Pancreas (tissue), 10 donors: Measurements from ENCODE around the gene PALLD. TPM values are rescaled to one million over a fixed set of nuclear protein-coding genes. Genes with fewer than 3 reads are reported as not detected.

Experiments used
- ATAC-seq, 4 donors: fragments of 200-7000 bp; cut with Tn5 transposase; one replicate each; pipeline versions ENCODE4 v1.8.0 to v1.9.1; 2020; ENCODE audit warnings: mild to moderate bottlenecking in 4 of 4, moderate library complexity in 4 of 4
- DNase-seq, 6 donors: peaks; one replicate each; pipeline ENCODE4 v3.0.0-alpha.2; 2020
- FAIRE-seq: peaks from 2 replicates; lab custom pipeline; 2012; peaks lifted over from hg19 to GRCh38; lab: Jason Lieb, UNC
- H3K27ac ChIP-seq, 4 donors: fragments of 200-600 bp; sonication (generic); 1 replicate in 3 of 4; 2 replicates in 1 of 4; pipeline versions ENCODE4 v1.5.0 to v1.8.0; 2020
- H3K27me3 ChIP-seq, 4 donors: fragments of 200-600 bp; one replicate each; pipeline ENCODE4 v1.8.0; 2021
- H3K36me3 ChIP-seq, 3 donors: fragments of 200-600 bp; sonication (generic) in 1 of 3; one replicate each; pipeline versions ENCODE4 v1.5.0 to v1.8.0; 2020 to 2021
- H3K4me1 ChIP-seq, 3 donors: fragments of 200-600 bp; one replicate each; pipeline ENCODE4 v1.8.0; 2021
- H3K4me3 ChIP-seq, 4 donors: fragments of 200-600 bp; sonication (generic) in 2 of 4; one replicate each; pipeline versions ENCODE4 v1.5.0 to v1.8.0; 2020 to 2021
- H3K9me3 ChIP-seq, 4 donors: fragments of 200-600 bp; one replicate each; pipeline ENCODE4 v1.8.0; 2021
- WGBS, 2 donors: extraction: QIAGEN DNeasy Blood & Tissue Kit; methylation state at CpG; one replicate each; pipeline ENCODE4 v1.1.7; 2013; 5-methylcytosine and 5-hydroxymethylcytosine counted together
- intact Hi-C, 3 donors: fragments of 100-400 bp; cut with DNase I; formaldehyde crosslinking; loops; one replicate each; pipeline versions ENCODE4 v1.11.1 to v1.14.2; 2022
- polyA plus RNA-seq, 2 donors: library from polyadenylated mRNA; stranded (reverse); fragments of 200-250 nt; gene quantifications; one replicate each; pipeline ENCODE4 v1.2.3, GENCODE V29; 2013
- total RNA-seq, 6 donors: library from RNA; stranded (reverse); fragmentation: NEBNext Ultra II Directional in 4 of 6; extraction: Animal tissue kit (Norgen Biotek cat#: 25700) in 4 of 6; gene quantifications; one replicate each; pipeline versions ENCODE4 v1.2.1 to v1.2.4, GENCODE V29; 2021 to 2023
- TF ChIP-seq, protein P1 (sequence below), 4 donors: fragments of 200-600 bp; sonication (generic) in 3 of 4; IDR thresholded peaks; one replicate each; pipeline versions ENCODE4 v1.5.0 to v1.8.0; 2021; ENCODE audit warnings: antibody characterized with exemption in 4 of 4
- donor health status: healthy with polysubstance abuse.
- donor health status: DM: no; HTN: no; CAD: no; lungs with moderate emphysema.
- donor health status: DM: no; HTN: no; CAD: no.
- donor health status: control.
- donor health status: control.
- donor health status: Bipolar disorder and iron deficiency.
- donor health status: DM: yes; HTN: yes; CAD: no.
- donor health status: DM: no; HTN: no; CAD: no.
- donor health status: DM: no; HTN: no; CAD: no.
- donor health status: DM: yes; HTN: yes; CAD: no.

Gene PALLD
- total and polyA plus RNA-seq, 8 donors: 4.4 to 44.2 (median 14.1) TPM

GRCh38 chr4:168715896-168716295, 219.0 kb downstream of the PALLD start:
- Histone ChIP-seq H3K9me3 (no peaks in the 10 kb centered on the region), H3K27ac (no peak overlapping the region), H3K36me3 (no peaks in the 10 kb centered on the region), H3K4me1 (no peaks in the 10 kb centered on the region), H3K27me3 (no peaks in the 10 kb centered on the region), H3K4me3 (no peak overlapping the region)
- FAIRE-seq (no peak), DNase-seq (no peak), ATAC-seq (no peak)
- 83 to 86% methylated on average over 7 of the region's 7 CpGs for WGBS, 2 donors
- intact Hi-C loops: loop anchor here in 1 of 3 donors (10.0 kb wide), 1 partner anchor 199 kb away; no protein-coding TSS in a partner anchor
- TF ChIP-seq, protein P1, sequence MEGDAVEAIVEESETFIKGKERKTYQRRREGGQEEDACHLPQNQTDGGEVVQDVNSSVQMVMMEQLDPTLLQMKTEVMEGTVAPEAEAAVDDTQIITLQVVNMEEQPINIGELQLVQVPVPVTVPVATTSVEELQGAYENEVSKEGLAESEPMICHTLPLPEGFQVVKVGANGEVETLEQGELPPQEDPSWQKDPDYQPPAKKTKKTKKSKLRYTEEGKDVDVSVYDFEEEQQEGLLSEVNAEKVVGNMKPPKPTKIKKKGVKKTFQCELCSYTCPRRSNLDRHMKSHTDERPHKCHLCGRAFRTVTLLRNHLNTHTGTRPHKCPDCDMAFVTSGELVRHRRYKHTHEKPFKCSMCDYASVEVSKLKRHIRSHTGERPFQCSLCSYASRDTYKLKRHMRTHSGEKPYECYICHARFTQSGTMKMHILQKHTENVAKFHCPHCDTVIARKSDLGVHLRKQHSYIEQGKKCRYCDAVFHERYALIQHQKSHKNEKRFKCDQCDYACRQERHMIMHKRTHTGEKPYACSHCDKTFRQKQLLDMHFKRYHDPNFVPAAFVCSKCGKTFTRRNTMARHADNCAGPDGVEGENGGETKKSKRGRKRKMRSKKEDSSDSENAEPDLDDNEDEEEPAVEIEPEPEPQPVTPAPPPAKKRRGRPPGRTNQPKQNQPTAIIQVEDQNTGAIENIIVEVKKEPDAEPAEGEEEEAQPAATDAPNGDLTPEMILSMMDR (IDR thresholded peaks at IDR 0.05): no peak

DNA sequence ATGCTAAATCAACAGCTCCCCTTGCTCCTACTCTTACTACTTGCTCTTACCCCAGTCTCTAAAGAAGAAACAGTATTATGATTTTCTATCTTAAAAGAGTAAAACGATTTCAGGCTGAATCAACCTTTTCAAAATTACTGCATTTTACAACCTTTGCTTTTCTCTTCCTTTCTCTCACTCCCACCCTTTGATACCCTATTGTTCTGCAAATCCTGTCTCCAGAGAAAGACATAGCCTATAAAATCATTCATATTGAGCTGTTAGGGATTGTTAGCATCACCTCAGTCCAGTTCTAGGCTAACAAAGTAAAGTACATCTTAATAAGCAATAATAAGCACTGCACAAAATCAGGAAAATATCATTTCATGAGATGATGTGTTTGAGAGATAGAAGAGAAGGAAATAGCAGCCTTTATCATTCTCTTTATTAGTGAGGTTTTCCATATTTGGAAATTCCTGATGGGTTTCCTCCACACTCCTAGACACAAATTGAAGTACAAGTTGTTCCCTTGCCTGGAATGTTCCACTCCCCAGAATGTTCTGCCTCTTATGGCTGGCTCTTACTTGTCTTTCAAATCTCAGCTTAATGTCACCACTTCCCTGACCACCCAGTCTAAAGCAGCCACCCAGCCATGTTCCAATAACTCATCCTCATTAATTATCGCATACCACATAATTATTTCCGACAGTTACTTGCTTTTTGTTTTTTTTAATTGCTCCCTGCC, 219.7 kb downstream of the PALLD start:
- intact Hi-C loops: loop anchor here in 1 of 3 donors (10.0 kb wide), 1 partner anchor 198 kb away; no protein-coding TSS in a partner anchor
- no peak for FAIRE-seq
- no peaks in the 10 kb centered on the region for H3K4me1 ChIP-seq
- ATAC-seq: no peak
- TF ChIP-seq, protein P1 (IDR thresholded peaks at IDR 0.05): no peak
- no peak for DNase-seq
- no peaks in the 10 kb centered on the region for H3K36me3 ChIP-seq
- WGBS, 2 donors: 62 to 76% methylated on average over 3 of the region's 3 CpGs
- H3K4me3 ChIP-seq: no peak overlapping the region
- H3K27me3 ChIP-seq: no peaks in the 10 kb centered on the region
- H3K27ac ChIP-seq: no peak overlapping the region
- no peaks in the 10 kb centered on the region for H3K9me3 ChIP-seq

GRCh38 chr4:168717847-168718246, 221.0 kb downstream of the PALLD start:
- no peak for DNase-seq
- intact Hi-C loops: loop anchor here in 1 of 3 donors (10.0 kb wide), 1 partner anchor 197 kb away; no protein-coding TSS in a partner anchor
- H3K27me3 ChIP-seq: no peaks in the 10 kb centered on the region
- no peaks in the 10 kb centered on the region for H3K36me3 ChIP-seq
- H3K4me3 ChIP-seq: no peak overlapping the region
- H3K27ac ChIP-seq: no peak overlapping the region
- H3K4me1 ChIP-seq: no peaks in the 10 kb centered on the region
- TF ChIP-seq, protein P1 (IDR thresholded peaks at IDR 0.05): no peak
- FAIRE-seq: no peak
- WGBS, 2 donors: 35 to 46% methylated on average over 3 of the region's 3 CpGs
- no peaks in the 10 kb centered on the region for H3K9me3 ChIP-seq
- no peak for ATAC-seq

GRCh38 chr4:168719725-168720124, 222.9 kb downstream of the PALLD start:
- H3K27me3 ChIP-seq: no peaks in the 10 kb centered on the region
- intact Hi-C loops: loop anchor here in 1 of 3 donors (10.0 kb wide), 1 partner anchor 195 kb away; no protein-coding TSS in a partner anchor
- no peak overlapping the region for H3K27ac ChIP-seq
- ATAC-seq: no peak
- FAIRE-seq: no peak
- no peak for DNase-seq
- 87 to 100% methylated on average over 1 of the region's 1 CpG for WGBS, 2 donors
- no peak overlapping the region for H3K4me3 ChIP-seq
- no peaks in the 10 kb centered on the region for H3K4me1 ChIP-seq
- TF ChIP-seq, protein P1 (IDR thresholded peaks at IDR 0.05): no peak
- H3K36me3 ChIP-seq: no peaks in the 10 kb centered on the region
- H3K9me3 ChIP-seq: no peaks in the 10 kb centered on the region

- H3K36me3 ChIP-seq: no peaks in the 10 kb centered on the region
- H3K27ac ChIP-seq: no peak overlapping the region
- H3K4me3 ChIP-seq: no peak overlapping the region
- TF ChIP-seq, protein P1 (IDR thresholded peaks at IDR 0.05): no peak
- DNase-seq: no peak
- H3K9me3 ChIP-seq: no peaks in the 10 kb centered on the region
- no peak for FAIRE-seq
- WGBS, 2 donors: 77 to 88% methylated on average over 4 of the region's 4 CpGs
- intact Hi-C loops: no loop called here
- no peaks in the 10 kb centered on the region for H3K27me3 ChIP-seq
- no peak for ATAC-seq
- no peaks in the 10 kb centered on the region for H3K4me1 ChIP-seq
Measured at GRCh38 chr4:168720396-168720900, 223.6 kb downstream of the PALLD start.
